SK-N-SH (cell line): Measurements from ENCODE around the gene PLIN3. TPM values are rescaled to one million over a fixed set of nuclear protein-coding genes. Genes with fewer than 3 reads are reported as not detected.

Experiments
- CTCF ChIA-PET: fragments of 300-600, 350-600 bp; formaldehyde crosslinking; extraction: SDS; loops from one replicate; lab custom pipeline; 2021; lab: Yijun Ruan, JAX
- POLR2A ChIA-PET: fragments of 350-600 bp; sonication (Branson Sonifier 250); formaldehyde crosslinking; extraction: SDS; loops from one replicate; lab custom pipeline; 2020; ENCODE audit warnings: antibody characterized with exemption, inconsistent platforms; lab: Yijun Ruan, JAX
- DNase-seq: peaks from one replicate; pipeline ENCODE4 v3.0.0; 2012
- H2AFZ ChIP-seq: fragments of 200-600 bp; sonication (generic); 2 replicates; pipeline ENCODE4 v1.8.1; 2016; ENCODE audit warnings: antibody characterized with exemption, mild to moderate bottlenecking, low read depth
- H3F3A ChIP-seq: fragments of 200-600 bp; sonication (generic); replicated peaks from 2 replicates; pipeline ENCODE3; 2016; ENCODE audit warnings: antibody characterized with exemption, mild to moderate bottlenecking; ENCODE audit not compliant: insufficient read depth
- H3K27ac ChIP-seq, 2 experiments: fragments of 200-500 bp in 1 of 2; fragments of 200-600 bp in 1 of 2; sonication (Bioruptor generic) in 1 of 2; sonication (generic), shearing (Covaris generic) in 1 of 2; 2 replicates each; pipeline versions ENCODE4 v1.5.1 to v1.6.1; 2014 to 2016; ENCODE audit warnings: low read depth in 2 of 2, inconsistent platforms in 1 of 2, low read length in 1 of 2, mild to moderate bottlenecking in 1 of 2, mixed read lengths in 1 of 2
- H3K27me3 ChIP-seq: fragments of 200-600 bp; sonication (generic), shearing (Covaris generic); 2 replicates; pipeline ENCODE4 v1.6.1; 2016; ENCODE audit warnings: mixed run types; ENCODE audit not compliant: insufficient read depth
- H3K36me3 ChIP-seq, 2 experiments: fragments of 200-500 bp in 1 of 2; fragments of 200-600 bp in 1 of 2; sonication (Bioruptor generic) in 1 of 2; sonication (generic) in 1 of 2; replicated peaks in 1 of 2; 2 replicates each; pipeline versions ENCODE3 to v1.5.1; 2014 to 2016; ENCODE audit warnings: low read length in 1 of 2, mild to moderate bottlenecking in 1 of 2; ENCODE audit not compliant: insufficient read depth in 2 of 2, control insufficient read depth in 1 of 2
- H3K4me1 ChIP-seq, 2 experiments: fragments of 200-500 bp in 1 of 2; fragments of 200-600 bp in 1 of 2; sonication (Bioruptor generic) in 1 of 2; sonication (generic), shearing (Covaris generic) in 1 of 2; 2 replicates each; pipeline versions ENCODE4 v1.5.1 to v1.6.1; 2014 to 2016; ENCODE audit warnings: low read depth in 1 of 2, low read length in 1 of 2, mixed run types in 1 of 2; ENCODE audit not compliant: insufficient read depth in 2 of 2, control insufficient read depth in 1 of 2
- H3K4me2 ChIP-seq: fragments of 200-600 bp; sonication (generic), shearing (Covaris generic); 2 replicates; pipeline ENCODE4 v1.6.1; 2017; ENCODE audit warnings: mixed run types
- H3K4me3 ChIP-seq, 2 experiments: fragments of 200-500 bp in 1 of 2; fragments of 200-600 bp in 1 of 2; sonication (Bioruptor generic) in 1 of 2; sonication (generic), shearing (Covaris generic) in 1 of 2; 2 replicates each; pipeline versions ENCODE4 v1.5.1 to v1.8.1; 2014 to 2016; ENCODE audit warnings: low read depth in 2 of 2, inconsistent platforms in 1 of 2, low read length in 1 of 2, mild to moderate bottlenecking in 1 of 2, mixed read lengths in 1 of 2, moderate library complexity in 1 of 2
- H3K79me2 ChIP-seq: fragments of 200-600 bp; sonication (generic); 2 replicates; pipeline ENCODE4 v1.8.1; 2017; ENCODE audit warnings: mild to moderate bottlenecking; ENCODE audit not compliant: insufficient read depth
- H3K9ac ChIP-seq: fragments of 200-600 bp; sonication (generic); 2 replicates; pipeline ENCODE4 v1.6.1; 2017; ENCODE audit warnings: mixed run types
- H3K9me2 ChIP-seq: fragments of 200-600 bp; sonication (generic); 2 replicates; pipeline ENCODE4 v1.6.1; 2017; ENCODE audit warnings: mixed run types
- H3K9me3 ChIP-seq: fragments of 200-600 bp; sonication (generic); 2 replicates; pipeline ENCODE4 v1.6.1; 2017; ENCODE audit warnings: mixed run types, mild to moderate bottlenecking, moderate library complexity
- H4K20me1 ChIP-seq: fragments of 200-600 bp; sonication (generic); 2 replicates; pipeline ENCODE4 v1.6.1; 2017; ENCODE audit warnings: mild to moderate bottlenecking, mixed run types; ENCODE audit not compliant: insufficient read depth
- CHD2 ChIP-seq: fragments of 150-350 bp; IDR thresholded peaks from 2 replicates; pipeline ENCODE4 v1.6.1; 2018; ENCODE audit warnings: low read length; ENCODE audit not compliant: partially characterized antibody
- ELF1 ChIP-seq: IDR thresholded peaks from 2 replicates; pipeline ENCODE4 v1.4.0; 2012
- EP300 ChIP-seq, 2 experiments: IDR thresholded peaks; 2 replicates each; pipeline versions ENCODE4 v1.4.0 to v1.6.1; 2012; ENCODE audit warnings: borderline replicate concordance in 1 of 2, low read depth in 1 of 2, low read length in 1 of 2
- EZH2phosphoT487 ChIP-seq: fragments of 200-600 bp; sonication (generic); IDR thresholded peaks from 2 replicates; pipeline ENCODE4 v1.6.1; 2017; ENCODE audit warnings: low read depth, mixed run types, mild to moderate bottlenecking, antibody characterized with exemption, moderate library complexity, borderline replicate concordance
- GABPA ChIP-seq: IDR thresholded peaks from 2 replicates; pipeline ENCODE4 v1.4.0; 2012; ENCODE audit warnings: low read depth, mild to moderate bottlenecking
- GATA2 ChIP-seq: sonication (generic); formaldehyde crosslinking; IDR thresholded peaks from 2 replicates; pipeline ENCODE4 v1.5.0; 2020; ENCODE audit warnings: mild to moderate bottlenecking, missing genetic modification reagents
- NFIC ChIP-seq: IDR thresholded peaks from 2 replicates; pipeline ENCODE4 v1.4.0; 2012; ENCODE audit warnings: borderline replicate concordance
- NRF1 ChIP-seq: IDR thresholded peaks from 2 replicates; pipeline ENCODE4 v1.6.1; 2012; ENCODE audit warnings: low read depth, mild to moderate bottlenecking, low read length
- RAD21 ChIP-seq: IDR thresholded peaks from 2 replicates; pipeline ENCODE4 v1.6.1; 2012; ENCODE audit warnings: mild to moderate bottlenecking, low read length
- RCOR1 ChIP-seq: fragments of 150-350 bp; IDR thresholded peaks from 2 replicates; pipeline ENCODE4 v1.6.1; 2017; ENCODE audit warnings: antibody characterized with exemption, low read length
- RFX5 ChIP-seq: IDR thresholded peaks from 2 replicates; pipeline ENCODE4 v1.6.1; 2012; ENCODE audit warnings: mild to moderate bottlenecking, improper control_type of control experiment, low read length
- RXRA ChIP-seq: IDR thresholded peaks from 2 replicates; pipeline ENCODE4 v1.4.0; 2012; ENCODE audit warnings: low read depth, mild to moderate bottlenecking, borderline replicate concordance
- SIN3A ChIP-seq: IDR thresholded peaks from 2 replicates; pipeline ENCODE4 v1.6.1; 2012; ENCODE audit warnings: low read depth, mild to moderate bottlenecking, low read length, moderate library complexity, borderline replicate concordance
- SMC3 ChIP-seq: IDR thresholded peaks from 2 replicates; pipeline ENCODE4 v1.6.1; 2012; ENCODE audit warnings: low read depth, low read length, improper control_type of control experiment
- TCF12 ChIP-seq: IDR thresholded peaks from 2 replicates; pipeline ENCODE4 v1.4.0; 2012
- TEAD4 ChIP-seq: IDR thresholded peaks from 2 replicates; pipeline ENCODE4 v1.4.0; 2012; ENCODE audit warnings: mild to moderate bottlenecking, borderline replicate concordance; ENCODE audit not compliant: insufficient read depth
- YY1 ChIP-seq: IDR thresholded peaks from 2 replicates; pipeline ENCODE4 v1.4.0; 2012; ENCODE audit warnings: low read depth, mild to moderate bottlenecking
- ZBTB33 ChIP-seq: IDR thresholded peaks from 2 replicates; pipeline ENCODE4 v1.4.0; 2012; ENCODE audit warnings: low read depth, borderline replicate concordance
- WGBS: methylation state at CpG from one replicate; pipeline ENCODE4 v1.1.6; 2017; ENCODE audit warnings: low lambda C conversion rate; 5-methylcytosine and 5-hydroxymethylcytosine counted together
- polyA plus RNA-seq, 3 experiments: library from polyadenylated mRNA; depleted of rRNA; stranded (reverse); fragments of >200 nt; gene quantifications; 2 replicates each; pipeline ENCODE4 v1.2.3, GENCODE V29; 2012
- TF ChIP-seq, protein P1 (sequence below): IDR thresholded peaks from 2 replicates; pipeline ENCODE4 v1.6.1; 2012; ENCODE audit warnings: mild to moderate bottlenecking, low read depth, low read length, moderate library complexity

PLIN3 gene
- polyA plus RNA-seq, 1 of the 3 experiments (the other 2 are of a cell fraction) = 129 TPM

DNA sequence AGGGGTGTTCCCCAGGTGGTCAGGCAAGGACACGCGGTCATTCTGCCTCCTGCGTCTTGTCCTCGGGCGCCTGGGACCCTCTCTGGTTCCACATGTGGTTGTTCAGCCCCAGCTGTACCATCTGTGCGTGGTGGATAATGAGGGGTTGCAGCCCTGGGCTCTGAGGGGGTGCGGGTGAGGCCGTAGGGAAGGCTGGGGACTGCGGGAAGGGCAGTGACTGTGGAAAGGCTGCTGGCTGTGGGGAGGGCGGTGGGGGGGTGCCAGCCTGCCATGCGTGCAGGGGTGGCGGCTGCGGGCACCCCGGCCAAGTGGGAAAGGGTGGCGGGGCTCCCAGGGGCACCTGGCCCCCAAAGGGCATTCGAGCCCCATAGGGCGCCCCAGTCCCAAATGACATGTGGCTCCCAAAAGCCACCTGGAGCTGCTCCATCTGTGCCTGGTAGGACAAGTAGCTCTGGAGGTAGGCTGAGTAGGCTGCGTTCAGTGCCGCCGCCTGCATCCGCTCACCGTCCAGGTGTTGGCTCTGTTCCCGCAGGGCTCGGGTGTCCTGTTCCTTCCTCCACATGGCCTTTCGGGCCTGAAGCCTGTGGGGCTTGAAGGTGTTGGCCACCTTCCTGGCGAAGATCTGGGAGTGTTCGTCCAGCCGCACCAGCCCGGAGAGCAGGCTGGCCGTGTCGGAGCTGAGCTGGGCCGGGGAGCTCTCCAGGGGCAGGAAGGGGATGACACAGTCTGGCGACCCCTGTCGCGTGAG lies 51.1 kb downstream of the PLIN3 start:
- no peaks in the 10 kb centered on the region for H3K9me2 ChIP-seq
- peaks cover 4 to 17% of the 10 kb centered on the region in 2 experiments for H3K36me3 ChIP-seq
- H3K79me2 ChIP-seq = peaks cover 27% of the 10 kb centered on the region
- no peak overlapping the region for H3K9ac ChIP-seq
- H3K4me3 ChIP-seq = no peak overlapping the region
- TF ChIP-seq RFX5 (no peak), GABPA (no peak), SIN3A (no peak), RAD21 (no peak), TEAD4 (no peak), RCOR1 (no peak), RXRA (no peak), CHD2 (no peak)
- no peak overlapping the region for H2AFZ ChIP-seq
- H3K27me3 ChIP-seq = no peaks in the 10 kb centered on the region
- no peaks in the 10 kb centered on the region for H3K9me3 ChIP-seq
- CTCF ChIA-PET = interaction anchor here (1.3 to 13.0 kb wide), 4 partner anchors 25 to 56 kb away, joined by 3 to 409 read pairs (median 16); partner anchors contain the start of gene FEM1A
- no peak overlapping the region for H3K4me2 ChIP-seq
- peaks cover 37% of the 10 kb centered on the region for H3F3A ChIP-seq
- peak overlapping the region; percentile 48 to 56; a peak in 3 of 4 replicates for H3K27ac ChIP-seq
- WGBS = 98% methylated on average over 20 of the region's 35 CpGs
- no peak for DNase-seq
- no peaks in the 10 kb centered on the region for H4K20me1 ChIP-seq
- POLR2A ChIA-PET = no interaction called here
- H3K4me1 ChIP-seq = peaks cover 3 to 7% of the 10 kb centered on the region in 2 experiments; a peak in 2 of 4 replicates

DNA sequence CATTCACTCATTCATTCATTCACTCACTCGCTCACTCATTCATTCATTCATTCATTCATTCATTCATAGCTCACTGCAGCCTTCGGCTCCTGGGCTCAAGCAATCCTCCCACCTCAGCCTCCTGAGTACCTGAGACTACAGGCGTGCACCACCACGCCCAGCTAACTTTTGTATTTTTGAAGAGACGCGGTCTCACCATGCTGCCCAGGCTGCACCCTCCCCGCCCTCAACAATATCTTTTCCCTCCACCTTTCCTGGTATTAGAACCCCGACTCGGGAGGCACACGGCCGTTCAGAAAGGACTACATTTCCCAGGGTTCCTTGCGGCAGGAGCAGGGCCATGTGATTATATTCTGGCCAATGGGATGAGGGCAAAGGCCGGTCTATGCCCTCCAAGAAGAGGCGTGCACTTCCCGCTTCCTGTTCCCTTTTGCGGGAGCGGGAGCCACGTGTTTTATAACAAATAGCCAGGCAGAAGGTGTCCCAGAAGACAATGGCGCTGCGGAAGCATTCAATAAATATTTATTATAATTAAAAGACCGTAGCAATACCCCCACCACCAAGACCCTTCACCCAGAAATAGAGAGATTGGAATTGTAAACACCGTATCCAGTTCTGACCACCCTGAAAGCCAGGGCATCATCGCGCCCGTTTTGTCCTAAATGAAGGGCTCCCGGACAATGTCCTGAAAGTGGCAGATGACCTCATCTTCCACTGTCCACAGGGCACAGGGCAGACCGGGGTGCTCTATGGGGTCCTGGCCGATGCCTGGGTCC lies 51.9 kb downstream of the PLIN3 start:
- H3K4me2 ChIP-seq = peak overlapping the region; percentile 52; the same call in 1 of the 2 replicates
- H3K27ac ChIP-seq = peak overlapping the region; percentile 48 to 56; a peak in 3 of 4 replicates
- 31% methylated on average over 27 of the region's 28 CpGs for WGBS
- H3F3A ChIP-seq = peaks cover 40% of the 10 kb centered on the region
- ChIA-PET POLR2A (no interaction called here), CTCF (interaction anchor here (0.7 to 13.0 kb wide), 5 partner anchors 11 to 427 kb away, joined by 3 to 409 read pairs (median 4); partner anchors contain the start of gene FEM1A)
- H3K4me3 ChIP-seq = peak overlapping the region in 1 of 2 experiments; percentile 27; a peak in 1 of 4 replicates
- no peaks in the 10 kb centered on the region for H3K9me2 ChIP-seq
- peaks cover 3 to 7% of the 10 kb centered on the region in 2 experiments; a peak in 2 of 4 replicates for H3K4me1 ChIP-seq
- peaks cover 4 to 17% of the 10 kb centered on the region in 2 experiments for H3K36me3 ChIP-seq
- no peaks in the 10 kb centered on the region for H4K20me1 ChIP-seq
- no peak overlapping the region for H3K9ac ChIP-seq
- no peaks in the 10 kb centered on the region for H3K9me3 ChIP-seq
- H3K27me3 ChIP-seq = no peaks in the 10 kb centered on the region
- H2AFZ ChIP-seq = no peak overlapping the region
- peaks cover 19% of the 10 kb centered on the region for H3K79me2 ChIP-seq
- DNase-seq = peak; percentile 97
- TF ChIP-seq SMC3 (no peak), RXRA (no peak), RCOR1 (no peak), CHD2 (peak; percentile 67), EP300 (IDR thresholded peaks at IDR 0.05; ENCODE audit: borderline replicate concordance in 1 of 2, low read depth in 1 of 2, low read length in 1 of 2) (no peak), TCF12 (no peak), SIN3A (no peak), NFIC (no peak), ELF1 (peak; percentile 95), RFX5 (no peak), GATA2 (CRISPR knock-in tag) (no peak), NRF1 (no peak), YY1 (no peak), EZH2phosphoT487 (no peak), ZBTB33 (no peak), GABPA (peak; percentile 83), RAD21 (no peak)
- TF ChIP-seq, protein P1, sequence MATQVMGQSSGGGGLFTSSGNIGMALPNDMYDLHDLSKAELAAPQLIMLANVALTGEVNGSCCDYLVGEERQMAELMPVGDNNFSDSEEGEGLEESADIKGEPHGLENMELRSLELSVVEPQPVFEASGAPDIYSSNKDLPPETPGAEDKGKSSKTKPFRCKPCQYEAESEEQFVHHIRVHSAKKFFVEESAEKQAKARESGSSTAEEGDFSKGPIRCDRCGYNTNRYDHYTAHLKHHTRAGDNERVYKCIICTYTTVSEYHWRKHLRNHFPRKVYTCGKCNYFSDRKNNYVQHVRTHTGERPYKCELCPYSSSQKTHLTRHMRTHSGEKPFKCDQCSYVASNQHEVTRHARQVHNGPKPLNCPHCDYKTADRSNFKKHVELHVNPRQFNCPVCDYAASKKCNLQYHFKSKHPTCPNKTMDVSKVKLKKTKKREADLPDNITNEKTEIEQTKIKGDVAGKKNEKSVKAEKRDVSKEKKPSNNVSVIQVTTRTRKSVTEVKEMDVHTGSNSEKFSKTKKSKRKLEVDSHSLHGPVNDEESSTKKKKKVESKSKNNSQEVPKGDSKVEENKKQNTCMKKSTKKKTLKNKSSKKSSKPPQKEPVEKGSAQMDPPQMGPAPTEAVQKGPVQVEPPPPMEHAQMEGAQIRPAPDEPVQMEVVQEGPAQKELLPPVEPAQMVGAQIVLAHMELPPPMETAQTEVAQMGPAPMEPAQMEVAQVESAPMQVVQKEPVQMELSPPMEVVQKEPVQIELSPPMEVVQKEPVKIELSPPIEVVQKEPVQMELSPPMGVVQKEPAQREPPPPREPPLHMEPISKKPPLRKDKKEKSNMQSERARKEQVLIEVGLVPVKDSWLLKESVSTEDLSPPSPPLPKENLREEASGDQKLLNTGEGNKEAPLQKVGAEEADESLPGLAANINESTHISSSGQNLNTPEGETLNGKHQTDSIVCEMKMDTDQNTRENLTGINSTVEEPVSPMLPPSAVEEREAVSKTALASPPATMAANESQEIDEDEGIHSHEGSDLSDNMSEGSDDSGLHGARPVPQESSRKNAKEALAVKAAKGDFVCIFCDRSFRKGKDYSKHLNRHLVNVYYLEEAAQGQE = 0 out of 2 replicates have a peak, but pooled peaks have one; percentile 23
